PFSK-1 (cell line): ENCODE data around the gene GFPT2.
A peak's percentile ranks its signal among the peaks of the same experiment; 100 is the strongest.

ENCODE experiments used
- FOXP2 ChIP-seq: optimal IDR thresholded peaks from 2 replicates; pipeline ENCODE3; 2011; ENCODE audit warnings: borderline replicate concordance, control low read depth, inconsistent platforms; ENCODE audit not compliant: insufficient read depth; ENCODE audit errors: extremely low read length, extremely low read depth
- POLR2AphosphoS5 ChIP-seq: IDR thresholded peaks from 2 replicates; pipeline ENCODE4 v1.6.1; 2012; ENCODE audit warnings: low read depth, mild to moderate bottlenecking, control low read depth, low read length, moderate library complexity
- SIN3A ChIP-seq: IDR thresholded peaks from 2 replicates; pipeline ENCODE4 v1.6.1; 2012; ENCODE audit warnings: mild to moderate bottlenecking, low read length, moderate library complexity, borderline replicate concordance; ENCODE audit not compliant: insufficient read depth
- TAF1 ChIP-seq: IDR thresholded peaks from 2 replicates; pipeline ENCODE4 v1.6.1; 2012; ENCODE audit warnings: low read length, control low read depth, borderline replicate concordance; ENCODE audit not compliant: insufficient read depth
- TF ChIP-seq, protein P1 (sequence below), 2 experiments: IDR thresholded peaks; 2 replicates each; pipeline versions ENCODE4 v1.6.1 to v1.8.0; 2011 to 2012; ENCODE audit warnings: low read depth in 2 of 2, low read length in 2 of 2, control low read depth in 1 of 2, inconsistent platforms in 1 of 2, mild to moderate bottlenecking in 1 of 2, moderate library complexity in 1 of 2; ENCODE audit not compliant: insufficient read depth in 1 of 2

GFPT2 gene

GRCh38 chr5:180326989-180327565, 26.1 kb downstream of the GFPT2 start:
- TF ChIP-seq FOXP2 (no peak), TAF1 (no peak), SIN3A (no peak), POLR2AphosphoS5 (no peak)
- TF ChIP-seq, protein P1, sequence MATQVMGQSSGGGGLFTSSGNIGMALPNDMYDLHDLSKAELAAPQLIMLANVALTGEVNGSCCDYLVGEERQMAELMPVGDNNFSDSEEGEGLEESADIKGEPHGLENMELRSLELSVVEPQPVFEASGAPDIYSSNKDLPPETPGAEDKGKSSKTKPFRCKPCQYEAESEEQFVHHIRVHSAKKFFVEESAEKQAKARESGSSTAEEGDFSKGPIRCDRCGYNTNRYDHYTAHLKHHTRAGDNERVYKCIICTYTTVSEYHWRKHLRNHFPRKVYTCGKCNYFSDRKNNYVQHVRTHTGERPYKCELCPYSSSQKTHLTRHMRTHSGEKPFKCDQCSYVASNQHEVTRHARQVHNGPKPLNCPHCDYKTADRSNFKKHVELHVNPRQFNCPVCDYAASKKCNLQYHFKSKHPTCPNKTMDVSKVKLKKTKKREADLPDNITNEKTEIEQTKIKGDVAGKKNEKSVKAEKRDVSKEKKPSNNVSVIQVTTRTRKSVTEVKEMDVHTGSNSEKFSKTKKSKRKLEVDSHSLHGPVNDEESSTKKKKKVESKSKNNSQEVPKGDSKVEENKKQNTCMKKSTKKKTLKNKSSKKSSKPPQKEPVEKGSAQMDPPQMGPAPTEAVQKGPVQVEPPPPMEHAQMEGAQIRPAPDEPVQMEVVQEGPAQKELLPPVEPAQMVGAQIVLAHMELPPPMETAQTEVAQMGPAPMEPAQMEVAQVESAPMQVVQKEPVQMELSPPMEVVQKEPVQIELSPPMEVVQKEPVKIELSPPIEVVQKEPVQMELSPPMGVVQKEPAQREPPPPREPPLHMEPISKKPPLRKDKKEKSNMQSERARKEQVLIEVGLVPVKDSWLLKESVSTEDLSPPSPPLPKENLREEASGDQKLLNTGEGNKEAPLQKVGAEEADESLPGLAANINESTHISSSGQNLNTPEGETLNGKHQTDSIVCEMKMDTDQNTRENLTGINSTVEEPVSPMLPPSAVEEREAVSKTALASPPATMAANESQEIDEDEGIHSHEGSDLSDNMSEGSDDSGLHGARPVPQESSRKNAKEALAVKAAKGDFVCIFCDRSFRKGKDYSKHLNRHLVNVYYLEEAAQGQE (IDR thresholded peaks at IDR 0.05; ENCODE audit: insufficient read depth in 1 of 2, low read depth in 2 of 2, low read length in 2 of 2), result no peak

GRCh38 chr5:180324601-180324950, 28.6 kb downstream of the GFPT2 start:
- TF ChIP-seq SIN3A, result no peak
- TF ChIP-seq TAF1, result no peak
- no peak for TF ChIP-seq FOXP2
- no peak for TF ChIP-seq POLR2AphosphoS5
- TF ChIP-seq, protein P1 (IDR thresholded peaks at IDR 0.05; ENCODE audit: insufficient read depth in 1 of 2, low read depth in 2 of 2, low read length in 2 of 2), result no peak

GRCh38 chr5:180323941-180324600, 29.1 kb downstream of the GFPT2 start:
- TF ChIP-seq TAF1 (no peak), SIN3A (no peak), POLR2AphosphoS5 (no peak), FOXP2 (no peak)
- TF ChIP-seq, protein P1 (IDR thresholded peaks at IDR 0.05; ENCODE audit: insufficient read depth in 1 of 2, low read depth in 2 of 2, low read length in 2 of 2), result peak; percentile 83 to 89

DNA sequence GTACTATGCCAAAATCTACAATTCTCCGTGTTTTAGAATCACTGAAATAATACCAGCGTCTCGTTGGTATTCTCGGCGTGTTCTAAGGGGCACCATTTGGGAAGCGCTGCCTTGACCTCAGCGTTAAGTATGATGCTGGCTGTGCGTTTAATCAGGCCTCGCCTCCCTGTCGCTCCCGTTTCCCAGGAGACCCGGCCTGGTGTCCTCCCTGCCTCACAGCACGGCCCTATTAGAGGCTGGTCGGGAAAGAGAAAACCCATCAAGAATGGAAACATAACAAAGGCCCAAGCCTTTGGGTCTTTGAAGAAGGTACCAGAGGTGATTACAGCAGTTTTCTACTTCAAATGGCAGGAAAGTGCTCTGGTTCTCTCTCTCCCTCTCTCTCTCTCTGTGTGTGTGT, 30.0 kb downstream of the GFPT2 start:
- TF ChIP-seq, protein P1 (IDR thresholded peaks at IDR 0.05; ENCODE audit: insufficient read depth in 1 of 2, low read depth in 2 of 2, low read length in 2 of 2), result no peak
- TF ChIP-seq POLR2AphosphoS5, result no peak
- no peak for TF ChIP-seq FOXP2
- no peak for TF ChIP-seq TAF1
- no peak for TF ChIP-seq SIN3A

DNA sequence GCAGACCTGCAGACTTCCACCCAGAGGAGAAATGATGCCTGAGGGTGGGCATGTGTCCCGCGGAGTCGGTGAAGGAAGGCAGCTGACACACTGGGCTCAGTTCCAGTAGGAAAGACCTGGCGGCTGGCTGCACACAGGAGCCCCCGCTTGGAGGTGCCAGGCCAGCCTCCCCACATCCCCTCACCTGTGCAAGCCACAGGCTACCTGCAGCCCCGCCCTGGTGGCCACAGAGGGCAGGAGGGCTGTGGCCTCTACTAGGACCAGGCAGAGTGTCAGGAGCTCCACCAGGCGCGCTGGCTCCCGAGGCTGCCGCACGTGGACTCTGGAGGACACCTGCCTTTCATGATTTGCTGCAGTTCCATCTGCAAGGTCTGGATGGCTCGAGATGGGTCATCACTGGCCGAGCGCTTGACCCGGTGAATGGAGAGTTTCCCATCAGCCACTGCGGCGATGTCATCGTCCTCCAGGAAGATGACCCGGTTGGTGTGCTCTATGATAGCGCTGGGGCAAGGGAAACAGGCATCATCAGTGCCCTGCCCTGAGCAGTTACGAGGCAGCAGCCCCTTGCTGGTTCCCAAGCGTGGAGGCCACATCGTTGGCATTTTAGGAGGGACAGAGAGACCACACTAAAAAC, 34.6 kb downstream of the GFPT2 start:
- no peak for TF ChIP-seq FOXP2
- no peak for TF ChIP-seq SIN3A
- TF ChIP-seq TAF1, result no peak
- no peak for TF ChIP-seq POLR2AphosphoS5
